ENCODE data around the gene EMC8. TPM values are rescaled to one million over a fixed set of nuclear protein-coding genes. Genes with fewer than 3 reads are reported as not detected.

EMC8 gene
- total and polyA plus RNA-seq, 10 of the 15 experiments (the other 5 are each of a cell fraction or from before 2014, with no cell fraction given) = 7.8 to 62.0 (median 33.5) TPM

- TF ChIP-seq YBX1 (IDR thresholded peaks at IDR 0.05) (no peak), CEBPB (IDR thresholded peaks at IDR 0.05; ENCODE audit: borderline replicate concordance in 1 of 2, low read depth in 2 of 2, low read length in 2 of 2) (no peak), IRF3 (IDR thresholded peaks at IDR 0.05) (no peak), KAT2A (conservative IDR thresholded peaks at IDR 0.05; ENCODE audit: control insufficient read depth, low read depth, low read length) (no peak)
These were observed 25.2 kb downstream of the EMC8 start (continued) for GRCh38 chr16:85774136-85774535.

- no peak overlapping the region for H2AFZ ChIP-seq (ENCODE audit: control insufficient read depth, low read depth, low read length)
- H3K27me3 ChIP-seq (replicated peaks in 1 of 2; ENCODE audit: control insufficient read depth in 2 of 2, insufficient read depth in 2 of 2, low read length in 1 of 2) = no peaks in the 10 kb centered on the region
- H3K4me2 ChIP-seq (ENCODE audit: control insufficient read depth, insufficient read depth) = no peak overlapping the region
- ATAC-seq = no peak
- no peak for FAIRE-seq
- POLR2A ChIA-PET = no interaction called here
- RAD21 ChIA-PET (ENCODE audit: unreplicated experiment) = no interaction called here
- no peaks in the 10 kb centered on the region for H3K9me3 ChIP-seq (replicated peaks; ENCODE audit: control insufficient read depth, insufficient read depth, low read length)
- intact Hi-C loops (cut with micrococcal nuclease; ENCODE audit: unreplicated experiment) = no loop called here
- no TSS peak for BruUV-seq (replicated peaks)
- CTCF ChIA-PET = no interaction called here
- no peak overlapping the region for H3K9ac ChIP-seq (ENCODE audit: control insufficient read depth, insufficient read depth, low read length)
- no peaks in the 10 kb centered on the region for H3K79me2 ChIP-seq (ENCODE audit: control insufficient read depth, insufficient read depth, low read length)
- H3K4me1 ChIP-seq (ENCODE audit: control insufficient read depth, insufficient read depth, low read length) = no peaks in the 10 kb centered on the region
- no peak overlapping the region for H3K27ac ChIP-seq (ENCODE audit: control insufficient read depth, insufficient read depth)
- 82% methylated on average over 6 of the region's 6 CpGs for WGBS (ENCODE audit: insufficient coverage, insufficient replicate concordance, low lambda C conversion rate, missing lambda C conversion rate)
- no peaks in the 10 kb centered on the region for H4K20me1 ChIP-seq (ENCODE audit: control insufficient read depth, insufficient read depth)
- no peak for DNase-seq (ENCODE audit: low read depth, low spot score)
- in situ Hi-C loops (cut with MboI) = no loop called here
- SMC1A ChIA-PET (ENCODE audit: uncharacterized antibody, unreplicated experiment) = no interaction called here
- no peak for TF ChIP-seq POLR2AphosphoS2 (IDR thresholded peaks at IDR 0.05; ENCODE audit: low read depth, low read length)
- no peak for TF ChIP-seq KDM1A (IDR thresholded peaks at IDR 0.05; ENCODE audit: borderline replicate concordance)
- TF ChIP-seq ZBTB40 (IDR thresholded peaks at IDR 0.05; ENCODE audit: borderline replicate concordance) = no peak
- TF ChIP-seq BACH1 (IDR thresholded peaks at IDR 0.05; ENCODE audit: borderline replicate concordance) = no peak
- no peak for TF ChIP-seq CHD1 (IDR thresholded peaks at IDR 0.05; ENCODE audit: low read depth, low read length)
- TF ChIP-seq KLF5 (IDR thresholded peaks at IDR 0.05; ENCODE audit: partially characterized antibody) = no peak
- no peak overlapping the region for H3K4me3 ChIP-seq
- peaks cover 0 to under 1% of the 10 kb centered on the region in 2 experiments; a peak in 1 of 4 replicates for H3K36me3 ChIP-seq (ENCODE audit: control insufficient read depth in 2 of 2, insufficient read depth in 2 of 2, low read length in 1 of 2)
These were observed 26.3 kb downstream of the EMC8 start for GRCh38 chr16:85773044-85773443.

Data from GM12878 (cell line).